AG10803 (cell line): ENCODE results near the gene SNX32.

Experiments used
- DNase-seq: peaks from one replicate; pipeline ENCODE4 v3.0.0; 2010; ENCODE audit warnings: low read depth
- H3K4me3 ChIP-seq: 2 replicates; pipeline ENCODE4 v1.5.1; 2011; ENCODE audit warnings: mild to moderate bottlenecking, low read length, control low read depth
- CTCF ChIP-seq: conservative IDR thresholded peaks from 2 replicates; pipeline ENCODE4 v1.5.1; 2011; ENCODE audit warnings: mild to moderate bottlenecking, low read length, control low read depth, inconsistent platforms

The SNX32 gene

GRCh38 chr11:65863889-65864705, 30.3 kb downstream of the SNX32 start:
- H3K4me3 ChIP-seq, result no peak overlapping the region
- DNase-seq, result no peak
- TF ChIP-seq CTCF, result no peak

- H3K4me3 ChIP-seq, result no peak overlapping the region
- no peak for DNase-seq
- no peak for TF ChIP-seq CTCF
Observed at GRCh38 chr11:65864706-65865471, 31.1 kb downstream of the SNX32 start.

GRCh38 chr11:65865550-65866172, 31.9 kb downstream of the SNX32 start:
- TF ChIP-seq CTCF, result no peak
- no peak for DNase-seq
- H3K4me3 ChIP-seq, result no peak overlapping the region

- TF ChIP-seq CTCF, result no peak
- no peak overlapping the region for H3K4me3 ChIP-seq
- DNase-seq, result no peak
Observed at GRCh38 chr11:65866509-65867283, 32.9 kb downstream of the SNX32 start.

GRCh38 chr11:65867284-65868071, 33.7 kb downstream of the SNX32 start:
- no peak overlapping the region for H3K4me3 ChIP-seq
- no peak for TF ChIP-seq CTCF
- no peak for DNase-seq

GRCh38 chr11:65868076-65868667, 34.4 kb downstream of the SNX32 start:
- no peak overlapping the region for H3K4me3 ChIP-seq
- no peak for TF ChIP-seq CTCF
- no peak for DNase-seq
